ENCODE measurements around the gene CCNK. TPM values are rescaled to one million over a fixed set of nuclear protein-coding genes. Genes with fewer than 3 reads are reported as not detected.

CCNK gene
- total and polyA plus RNA-seq, 2 of the 13 experiments (the other 11 are each of a cell fraction or from before 2014, with no cell fraction given) = 4.9 to 9.7 TPM

GRCh38 chr14:99552572-99553216 is 71.5 kb downstream of the CCNK start (continued):
- TF ChIP-seq ARID5B (CRISPR knock-in tag; IDR thresholded peaks at IDR 0.05) (peak; percentile 98), FOXC1 (CRISPR knock-in tag; IDR thresholded peaks at IDR 0.05; ENCODE audit: borderline replicate concordance) (peak; percentile 93; the same call in 1 of the 2 replicates), ZNF776 (CRISPR knock-in tag; IDR thresholded peaks at IDR 0.05) (no peak; the same call in 1 of the 2 replicates), DPF2 (CRISPR knock-in tag; IDR thresholded peaks at IDR 0.05; ENCODE audit: borderline replicate concordance, low read depth) (peak; percentile 98), HIC2 (CRISPR knock-in tag; IDR thresholded peaks at IDR 0.05; ENCODE audit: low read depth) (peak; percentile 98), ARNT (IDR thresholded peaks at IDR 0.05) (no peak), HMGA1 (CRISPR knock-in tag; conservative IDR thresholded peaks at IDR 0.05) (no peak), HMGXB4 (CRISPR knock-in tag; IDR thresholded peaks at IDR 0.05; ENCODE audit: borderline replicate concordance in 1 of 2, low read depth in 1 of 2) (peak; percentile 72 to 87), EP300 (IDR thresholded peaks at IDR 0.05; ENCODE audit: low read depth in 2 of 2, low read length in 2 of 2) (peak; percentile 89 to 97), EP300 (CRISPR knock-in tag; IDR thresholded peaks at IDR 0.05; ENCODE audit: borderline replicate concordance) (peak; percentile 98), ZNF12 (CRISPR knock-in tag; IDR thresholded peaks at IDR 0.05) (peak; percentile 67; the same call in 1 of the 2 replicates), CCAR2 (optimal IDR thresholded peaks at IDR 0.05; ENCODE audit: low read depth, low read length) (peak; percentile 59), NR2F2 (IDR thresholded peaks at IDR 0.05; ENCODE audit: borderline replicate concordance, low read depth) (peak; percentile 81), ZNF451 (CRISPR knock-in tag; IDR thresholded peaks at IDR 0.05) (peak; percentile 78; the same call in 1 of the 2 replicates), KMT2B (CRISPR knock-in tag; IDR thresholded peaks at IDR 0.05) (no peak; the same call in 1 of the 2 replicates), AGO2 (optimal IDR thresholded peaks at IDR 0.05; ENCODE audit: low read depth, low read length) (no peak), REL (CRISPR knock-in tag; conservative IDR thresholded peaks at IDR 0.05) (no peak), KLF11 (CRISPR knock-in tag; IDR thresholded peaks at IDR 0.05) (no peak), POLR2AphosphoS5 (IDR thresholded peaks at IDR 0.05; ENCODE audit: low read depth, low read length) (no peak), NCOA5 (CRISPR knock-in tag; IDR thresholded peaks at IDR 0.05) (no peak), GATAD2A (CRISPR knock-in tag; IDR thresholded peaks at IDR 0.05) (peak; percentile 99)

All from HepG2 (cell line).